ENCODE measurements around the gene EFCAB5. TPM values are rescaled to one million over a fixed set of nuclear protein-coding genes. Genes with fewer than 3 reads are reported as not detected.

The EFCAB5 gene
- total and polyA plus RNA-seq, 2 of the 13 experiments (the other 11 are each of a cell fraction or from before 2014, with no cell fraction given): 0.15 TPM; not detected in 1

DNA sequence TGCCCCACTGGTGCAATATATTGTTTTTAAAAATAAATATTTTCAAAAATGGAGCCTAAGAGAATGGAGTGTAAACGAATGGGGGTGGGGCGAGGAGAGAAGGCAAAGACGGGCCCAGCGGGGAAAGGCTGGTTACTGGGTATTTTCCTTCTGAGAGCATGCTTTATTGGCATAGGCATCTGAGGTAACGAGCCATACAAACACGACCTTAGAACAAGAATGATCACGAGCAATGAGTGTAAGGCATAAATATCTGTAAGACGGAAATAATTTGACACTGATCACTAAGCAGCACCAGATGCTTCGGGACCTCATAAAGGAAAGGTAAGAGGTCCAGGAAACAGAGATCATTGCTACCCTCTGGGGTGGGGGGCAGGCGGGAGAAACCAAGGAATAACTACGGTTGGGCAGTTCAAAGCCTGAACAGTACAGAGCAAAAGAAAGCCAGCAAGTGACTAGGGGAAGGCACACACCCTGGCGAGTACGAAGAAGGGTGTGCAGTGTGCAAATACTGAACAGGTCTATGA, 12.4 kb upstream of the EFCAB5 start:
- ChIA-PET POLR2A (no interaction called here), CTCF (ENCODE audit: low intra/inter-chr PET ratio, low total read pairs) (no interaction called here)
- under 1% methylated on average over 13 of the region's 13 CpGs for WGBS (ENCODE audit: low lambda C conversion rate)
- H3K36me3 ChIP-seq (replicated peaks in 1 of 2; ENCODE audit: control insufficient read depth in 1 of 2, insufficient read depth in 2 of 2, low read length in 2 of 2): no peaks in the 10 kb centered on the region
- H3K27ac ChIP-seq (ENCODE audit: extremely low read length, insufficient read depth, low read length): peak overlapping the region; percentile 76
- H2AFZ ChIP-seq (ENCODE audit: low read length): peak overlapping the region; percentile 94
- FAIRE-seq (no peak), DNase-seq (ENCODE audit: low spot score) (peak; percentile 21), ATAC-seq (peak; percentile 39)
- peak overlapping the region; percentile 90 for H3K4me2 ChIP-seq (ENCODE audit: low read depth, low read length)
- H3K9me3 ChIP-seq (ENCODE audit: low read length): no peaks in the 10 kb centered on the region
- H4K20me1 ChIP-seq (ENCODE audit: insufficient read depth, low read length): no peaks in the 10 kb centered on the region; the same call in 1 of the 2 replicates
- in situ Hi-C loops (cut with HindIII; ENCODE audit: extremely low pct_ligation_motif_present, low pct_unique_long_range_greater_than_20kb): no loop called here
- H3K4me1 ChIP-seq (ENCODE audit: insufficient read depth, low read length): peaks cover 48% of the 10 kb centered on the region
- peak overlapping the region; percentile 81 to 98 (median 86) for H3K4me3 ChIP-seq (replicated peaks in 1 of 3; ENCODE audit: insufficient read depth in 1 of 3, low read depth in 2 of 3, low read length in 3 of 3)
- H3K9ac ChIP-seq (ENCODE audit: insufficient read depth, low read depth, low read length): peak overlapping the region; percentile 76
- no peaks in the 10 kb centered on the region; a peak in 1 of 5 replicates for H3K27me3 ChIP-seq (ENCODE audit: control insufficient read depth in 1 of 2, insufficient read depth in 2 of 2, low read length in 2 of 2)
- BruUV-seq (replicated peaks): no TSS peak
- intact Hi-C loops (cut with micrococcal nuclease; ENCODE audit: unreplicated experiment): loop anchor here (5.0 kb wide), 1 partner anchor 37 kb away; no protein-coding TSS in a partner anchor
- H3K79me2 ChIP-seq (ENCODE audit: insufficient read depth, low read length): peaks cover 38% of the 10 kb centered on the region
- no peak for TF ChIP-seq HNRNPUL1 (IDR thresholded peaks at IDR 0.05; ENCODE audit: low read depth, low read length)
- TF ChIP-seq, protein P1, sequence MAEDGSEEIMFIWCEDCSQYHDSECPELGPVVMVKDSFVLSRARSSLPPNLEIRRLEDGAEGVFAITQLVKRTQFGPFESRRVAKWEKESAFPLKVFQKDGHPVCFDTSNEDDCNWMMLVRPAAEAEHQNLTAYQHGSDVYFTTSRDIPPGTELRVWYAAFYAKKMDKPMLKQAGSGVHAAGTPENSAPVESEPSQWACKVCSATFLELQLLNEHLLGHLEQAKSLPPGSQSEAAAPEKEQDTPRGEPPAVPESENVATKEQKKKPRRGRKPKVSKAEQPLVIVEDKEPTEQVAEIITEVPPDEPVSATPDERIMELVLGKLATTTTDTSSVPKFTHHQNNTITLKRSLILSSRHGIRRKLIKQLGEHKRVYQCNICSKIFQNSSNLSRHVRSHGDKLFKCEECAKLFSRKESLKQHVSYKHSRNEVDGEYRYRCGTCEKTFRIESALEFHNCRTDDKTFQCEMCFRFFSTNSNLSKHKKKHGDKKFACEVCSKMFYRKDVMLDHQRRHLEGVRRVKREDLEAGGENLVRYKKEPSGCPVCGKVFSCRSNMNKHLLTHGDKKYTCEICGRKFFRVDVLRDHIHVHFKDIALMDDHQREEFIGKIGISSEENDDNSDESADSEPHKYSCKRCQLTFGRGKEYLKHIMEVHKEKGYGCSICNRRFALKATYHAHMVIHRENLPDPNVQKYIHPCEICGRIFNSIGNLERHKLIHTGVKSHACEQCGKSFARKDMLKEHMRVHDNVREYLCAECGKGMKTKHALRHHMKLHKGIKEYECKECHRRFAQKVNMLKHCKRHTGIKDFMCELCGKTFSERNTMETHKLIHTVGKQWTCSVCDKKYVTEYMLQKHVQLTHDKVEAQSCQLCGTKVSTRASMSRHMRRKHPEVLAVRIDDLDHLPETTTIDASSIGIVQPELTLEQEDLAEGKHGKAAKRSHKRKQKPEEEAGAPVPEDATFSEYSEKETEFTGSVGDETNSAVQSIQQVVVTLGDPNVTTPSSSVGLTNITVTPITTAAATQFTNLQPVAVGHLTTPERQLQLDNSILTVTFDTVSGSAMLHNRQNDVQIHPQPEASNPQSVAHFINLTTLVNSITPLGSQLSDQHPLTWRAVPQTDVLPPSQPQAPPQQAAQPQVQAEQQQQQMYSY (CRISPR knock-in tag; IDR thresholded peaks at IDR 0.05): no peak
- peak in 1 of 2 experiments; percentile 10; a peak in 1 of 4 replicates for TF ChIP-seq NR2F1 (CRISPR knock-in tag; IDR thresholded peaks at IDR 0.05)
- no peak for TF ChIP-seq SNRNP70 (IDR thresholded peaks at IDR 0.05; ENCODE audit: low read depth, low read length)
- TF ChIP-seq ZNF207 (IDR thresholded peaks at IDR 0.05; ENCODE audit: borderline replicate concordance): no peak
- TF ChIP-seq, protein P2, sequence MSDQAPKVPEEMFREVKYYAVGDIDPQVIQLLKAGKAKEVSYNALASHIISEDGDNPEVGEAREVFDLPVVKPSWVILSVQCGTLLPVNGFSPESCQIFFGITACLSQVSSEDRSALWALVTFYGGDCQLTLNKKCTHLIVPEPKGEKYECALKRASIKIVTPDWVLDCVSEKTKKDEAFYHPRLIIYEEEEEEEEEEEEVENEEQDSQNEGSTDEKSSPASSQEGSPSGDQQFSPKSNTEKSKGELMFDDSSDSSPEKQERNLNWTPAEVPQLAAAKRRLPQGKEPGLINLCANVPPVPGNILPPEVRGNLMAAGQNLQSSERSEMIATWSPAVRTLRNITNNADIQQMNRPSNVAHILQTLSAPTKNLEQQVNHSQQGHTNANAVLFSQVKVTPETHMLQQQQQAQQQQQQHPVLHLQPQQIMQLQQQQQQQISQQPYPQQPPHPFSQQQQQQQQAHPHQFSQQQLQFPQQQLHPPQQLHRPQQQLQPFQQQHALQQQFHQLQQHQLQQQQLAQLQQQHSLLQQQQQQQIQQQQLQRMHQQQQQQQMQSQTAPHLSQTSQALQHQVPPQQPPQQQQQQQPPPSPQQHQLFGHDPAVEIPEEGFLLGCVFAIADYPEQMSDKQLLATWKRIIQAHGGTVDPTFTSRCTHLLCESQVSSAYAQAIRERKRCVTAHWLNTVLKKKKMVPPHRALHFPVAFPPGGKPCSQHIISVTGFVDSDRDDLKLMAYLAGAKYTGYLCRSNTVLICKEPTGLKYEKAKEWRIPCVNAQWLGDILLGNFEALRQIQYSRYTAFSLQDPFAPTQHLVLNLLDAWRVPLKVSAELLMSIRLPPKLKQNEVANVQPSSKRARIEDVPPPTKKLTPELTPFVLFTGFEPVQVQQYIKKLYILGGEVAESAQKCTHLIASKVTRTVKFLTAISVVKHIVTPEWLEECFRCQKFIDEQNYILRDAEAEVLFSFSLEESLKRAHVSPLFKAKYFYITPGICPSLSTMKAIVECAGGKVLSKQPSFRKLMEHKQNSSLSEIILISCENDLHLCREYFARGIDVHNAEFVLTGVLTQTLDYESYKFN (CRISPR knock-in tag; conservative IDR thresholded peaks at IDR 0.05): peak; percentile 17; the same call in 1 of the 2 replicates
- TF ChIP-seq ZC3H13 (CRISPR knock-in tag; IDR thresholded peaks at IDR 0.05): 0 out of 2 replicates have a peak, but pooled peaks have one; percentile 14
- TF ChIP-seq, protein P3, sequence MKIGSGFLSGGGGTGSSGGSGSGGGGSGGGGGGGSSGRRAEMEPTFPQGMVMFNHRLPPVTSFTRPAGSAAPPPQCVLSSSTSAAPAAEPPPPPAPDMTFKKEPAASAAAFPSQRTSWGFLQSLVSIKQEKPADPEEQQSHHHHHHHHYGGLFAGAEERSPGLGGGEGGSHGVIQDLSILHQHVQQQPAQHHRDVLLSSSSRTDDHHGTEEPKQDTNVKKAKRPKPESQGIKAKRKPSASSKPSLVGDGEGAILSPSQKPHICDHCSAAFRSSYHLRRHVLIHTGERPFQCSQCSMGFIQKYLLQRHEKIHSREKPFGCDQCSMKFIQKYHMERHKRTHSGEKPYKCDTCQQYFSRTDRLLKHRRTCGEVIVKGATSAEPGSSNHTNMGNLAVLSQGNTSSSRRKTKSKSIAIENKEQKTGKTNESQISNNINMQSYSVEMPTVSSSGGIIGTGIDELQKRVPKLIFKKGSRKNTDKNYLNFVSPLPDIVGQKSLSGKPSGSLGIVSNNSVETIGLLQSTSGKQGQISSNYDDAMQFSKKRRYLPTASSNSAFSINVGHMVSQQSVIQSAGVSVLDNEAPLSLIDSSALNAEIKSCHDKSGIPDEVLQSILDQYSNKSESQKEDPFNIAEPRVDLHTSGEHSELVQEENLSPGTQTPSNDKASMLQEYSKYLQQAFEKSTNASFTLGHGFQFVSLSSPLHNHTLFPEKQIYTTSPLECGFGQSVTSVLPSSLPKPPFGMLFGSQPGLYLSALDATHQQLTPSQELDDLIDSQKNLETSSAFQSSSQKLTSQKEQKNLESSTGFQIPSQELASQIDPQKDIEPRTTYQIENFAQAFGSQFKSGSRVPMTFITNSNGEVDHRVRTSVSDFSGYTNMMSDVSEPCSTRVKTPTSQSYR (CRISPR knock-in tag; IDR thresholded peaks at IDR 0.05; ENCODE audit: borderline replicate concordance): peak; percentile 55
- TF ChIP-seq, protein P4, sequence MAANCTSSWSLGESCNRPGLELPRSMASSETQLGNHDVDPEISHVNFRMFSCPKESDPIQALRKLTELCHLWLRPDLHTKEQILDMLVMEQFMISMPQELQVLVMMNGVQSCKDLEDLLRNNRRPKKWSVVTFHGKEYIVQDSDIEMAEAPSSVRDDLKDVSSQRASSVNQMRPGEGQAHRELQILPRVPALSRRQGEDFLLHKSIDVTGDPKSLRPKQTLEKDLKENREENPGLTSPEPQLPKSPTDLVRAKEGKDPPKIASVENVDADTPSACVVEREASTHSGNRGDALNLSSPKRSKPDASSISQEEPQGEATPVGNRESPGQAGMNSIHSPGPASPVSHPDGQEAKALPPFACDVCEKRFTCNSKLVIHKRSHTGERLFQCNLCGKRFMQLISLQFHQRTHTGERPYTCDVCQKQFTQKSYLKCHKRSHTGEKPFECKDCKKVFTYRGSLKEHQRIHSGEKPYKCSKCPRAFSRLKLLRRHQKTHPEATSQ (CRISPR knock-in tag; IDR thresholded peaks at IDR 0.05; ENCODE audit: borderline replicate concordance): peak; percentile 48; the same call in 1 of the 2 replicates
- TF ChIP-seq ZNF333 (CRISPR knock-in tag; IDR thresholded peaks at IDR 0.05; ENCODE audit: borderline replicate concordance): no peak
